GM21526 (cell line): ENCODE data around the gene AFF1.

Source experiments
- ATAC-seq: cut with Tn5 transposase; IDR thresholded peaks from one replicate; pipeline ENCODE4 v1.9.1; 2021; ENCODE audit warnings: moderate library complexity; ENCODE audit not compliant: unreplicated experiment, low FRiP score

Gene AFF1

DNA sequence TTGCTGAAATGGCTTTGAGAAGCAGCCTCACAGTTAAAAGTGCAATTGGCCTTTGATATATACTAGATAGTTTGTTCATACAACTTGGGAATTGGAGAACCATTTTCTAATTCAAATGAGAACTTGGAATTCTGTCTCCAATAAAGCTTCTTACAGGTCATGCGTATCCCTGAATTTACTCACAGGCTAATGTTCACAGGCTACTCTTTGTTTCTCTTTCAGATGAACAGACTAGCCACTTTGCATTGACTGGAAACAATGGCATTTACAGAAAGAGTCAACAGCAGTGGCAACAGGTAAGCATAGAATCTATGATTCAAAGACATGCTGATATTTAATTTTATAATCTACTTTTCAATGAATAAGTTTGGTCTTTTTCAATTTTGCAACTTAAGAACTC lies 13.5 kb downstream of the AFF1 start:
- ATAC-seq = no peak

DNA sequence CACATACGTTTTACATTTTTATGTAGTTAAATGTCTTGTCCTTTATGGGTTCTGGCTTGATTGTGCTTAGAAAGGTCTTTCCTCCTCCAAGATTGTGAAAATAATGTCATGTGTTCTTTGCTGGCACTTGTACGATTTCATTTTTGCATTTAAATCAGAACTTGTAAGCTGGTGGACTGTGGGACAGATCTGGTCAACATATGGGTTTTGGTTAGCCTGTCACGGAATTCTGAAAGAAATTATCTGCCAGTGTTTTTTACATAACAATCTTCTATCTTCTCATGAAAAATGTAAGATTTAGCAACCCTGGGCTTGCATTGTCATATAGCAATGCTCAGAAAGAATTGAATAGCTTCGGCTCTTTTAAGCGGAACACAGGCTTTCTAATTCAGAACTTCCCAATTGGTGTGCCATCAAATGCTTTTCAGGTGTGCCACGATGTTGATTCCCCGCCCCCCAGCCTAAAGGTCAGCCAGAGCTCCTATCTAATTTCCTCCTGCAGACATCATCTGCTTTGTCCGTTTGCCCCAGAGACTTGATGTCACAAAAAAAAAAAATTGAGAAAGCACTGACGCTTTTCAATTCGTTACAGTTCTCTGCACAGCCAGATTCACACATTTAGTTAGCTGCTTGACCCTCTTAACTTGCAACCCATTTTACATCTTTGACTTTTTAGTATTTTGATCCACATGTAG lies 16.2 kb downstream of the AFF1 start:
- no peak for ATAC-seq

DNA sequence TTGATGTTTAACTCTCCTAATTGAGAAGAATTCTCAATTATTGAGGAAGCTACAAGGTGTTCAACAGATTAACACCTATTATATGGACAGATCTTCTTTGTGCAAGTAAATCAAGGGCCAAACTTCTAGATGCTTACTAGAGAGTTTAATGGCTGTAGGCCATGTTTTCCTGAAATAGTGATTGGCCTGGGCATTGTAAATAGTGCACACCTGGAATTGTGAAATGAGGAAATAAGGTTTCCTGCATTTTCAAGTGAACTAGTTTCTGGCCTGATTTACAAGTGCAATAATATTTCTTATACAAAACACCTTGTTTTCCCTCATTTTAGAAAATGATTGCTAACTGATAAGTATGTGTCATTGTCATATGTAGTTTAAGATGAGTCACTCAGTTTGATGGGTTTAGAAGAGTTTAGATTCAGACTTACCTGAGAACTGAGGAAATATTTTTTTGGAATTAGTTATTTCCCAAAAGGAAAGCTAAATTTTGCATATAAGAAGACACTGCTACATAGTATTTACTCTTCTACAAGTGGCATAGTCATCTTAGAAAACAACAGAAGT lies 21.2 kb downstream of the AFF1 start:
- ATAC-seq = no peak

DNA sequence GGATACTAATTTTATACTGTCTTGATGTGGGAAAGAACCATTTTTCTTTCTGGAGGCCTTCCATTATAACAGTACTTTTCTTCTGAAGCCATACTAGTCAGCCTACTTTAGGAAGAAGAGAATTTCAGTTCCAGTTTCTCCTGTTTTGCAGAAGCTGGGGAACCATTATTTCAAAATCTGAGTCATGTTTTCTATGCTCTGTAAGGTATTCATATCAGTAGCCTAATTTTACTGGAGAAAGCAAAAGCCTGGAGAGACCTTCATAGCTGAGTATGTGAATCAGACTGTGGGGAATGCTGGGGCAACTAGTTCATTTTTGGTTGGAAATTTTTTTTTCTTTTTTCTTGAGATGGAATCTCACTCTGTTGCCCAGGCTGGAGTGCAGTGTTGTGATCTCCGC lies 22.4 kb downstream of the AFF1 start:
- ATAC-seq = peak; percentile 44

DNA sequence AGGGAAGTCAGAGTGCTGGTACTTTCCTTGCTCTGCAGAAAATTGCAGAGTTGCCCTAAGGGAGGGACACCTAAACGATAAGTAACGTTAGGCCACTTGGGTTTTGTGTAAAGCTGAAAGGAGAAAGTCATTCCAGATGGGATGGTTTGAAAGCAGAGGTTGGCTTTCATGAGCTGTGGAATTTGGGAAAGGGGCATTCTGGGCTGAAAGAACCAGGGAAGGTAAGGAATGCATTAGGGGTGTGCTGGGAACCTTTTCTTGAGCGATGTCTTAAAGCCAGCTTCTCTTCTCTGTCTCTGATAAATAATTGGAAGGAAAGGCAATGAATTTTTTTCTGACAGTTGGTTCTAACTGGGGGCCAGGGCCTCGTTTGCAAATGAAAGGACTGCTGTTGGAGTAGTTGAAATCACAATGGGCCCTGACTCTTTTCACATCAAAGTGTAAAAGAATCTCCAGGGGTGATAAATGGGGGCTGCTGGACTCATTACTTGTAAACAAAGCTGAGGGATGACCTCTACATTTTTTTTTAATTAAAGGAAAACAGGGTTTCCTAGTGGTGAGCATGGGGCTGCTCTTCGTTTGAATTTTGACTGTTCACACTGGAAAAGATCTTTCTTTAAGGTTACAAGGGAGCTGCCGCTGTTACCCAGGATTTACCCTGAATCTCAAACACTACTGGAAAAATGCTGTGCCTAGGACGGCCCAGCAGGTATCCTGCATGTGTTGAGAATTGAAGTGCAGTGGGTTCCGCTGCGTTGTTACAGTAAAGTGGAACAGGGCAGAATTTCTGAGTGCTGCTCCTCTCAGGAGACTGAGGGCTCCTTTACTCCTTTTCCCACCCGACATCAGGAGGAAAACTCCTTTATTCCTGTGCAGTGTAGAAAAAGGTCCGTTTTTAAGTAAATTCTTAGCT lies 25.0 kb downstream of the AFF1 start:
- no peak for ATAC-seq

DNA sequence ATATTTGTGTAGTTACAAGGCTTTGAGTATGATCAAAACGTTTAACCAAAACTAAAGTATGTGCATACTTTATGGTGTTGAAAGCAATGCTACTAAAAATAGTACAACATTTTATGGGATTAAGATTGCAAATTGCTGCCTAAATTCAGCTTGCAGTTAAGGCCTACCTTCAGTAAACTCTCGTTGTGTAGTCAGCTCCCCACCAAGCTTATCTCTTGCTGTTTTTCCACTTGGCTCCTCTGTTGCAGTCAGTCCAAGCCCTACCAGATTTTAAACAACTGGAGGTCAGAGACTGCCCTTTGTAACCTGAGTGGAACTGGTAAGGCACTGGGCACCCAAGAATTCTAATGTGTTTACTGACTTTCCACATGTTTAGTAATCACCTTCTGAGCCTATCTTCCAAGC lies 25.7 kb downstream of the AFF1 start:
- ATAC-seq = no peak

DNA sequence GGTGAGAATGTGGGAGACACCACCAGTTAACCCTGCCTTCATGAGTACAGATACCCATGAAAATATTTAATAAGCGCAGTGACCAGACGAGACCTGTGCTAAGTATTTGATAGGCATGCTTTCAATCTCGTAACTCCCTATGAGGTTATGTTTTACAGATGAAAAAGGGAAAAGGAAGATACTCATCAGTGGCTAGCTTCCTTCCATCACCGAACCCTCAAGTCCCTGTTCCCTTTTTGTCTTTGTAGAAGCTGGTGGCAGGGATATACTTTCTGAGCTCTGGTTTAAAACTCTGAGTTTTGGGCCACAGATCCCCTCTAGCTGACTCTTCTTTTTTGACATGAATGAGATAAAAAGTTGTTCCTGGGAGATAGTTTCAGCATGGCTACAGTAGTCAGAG lies 26.3 kb downstream of the AFF1 start:
- ATAC-seq = peak; percentile 19

DNA sequence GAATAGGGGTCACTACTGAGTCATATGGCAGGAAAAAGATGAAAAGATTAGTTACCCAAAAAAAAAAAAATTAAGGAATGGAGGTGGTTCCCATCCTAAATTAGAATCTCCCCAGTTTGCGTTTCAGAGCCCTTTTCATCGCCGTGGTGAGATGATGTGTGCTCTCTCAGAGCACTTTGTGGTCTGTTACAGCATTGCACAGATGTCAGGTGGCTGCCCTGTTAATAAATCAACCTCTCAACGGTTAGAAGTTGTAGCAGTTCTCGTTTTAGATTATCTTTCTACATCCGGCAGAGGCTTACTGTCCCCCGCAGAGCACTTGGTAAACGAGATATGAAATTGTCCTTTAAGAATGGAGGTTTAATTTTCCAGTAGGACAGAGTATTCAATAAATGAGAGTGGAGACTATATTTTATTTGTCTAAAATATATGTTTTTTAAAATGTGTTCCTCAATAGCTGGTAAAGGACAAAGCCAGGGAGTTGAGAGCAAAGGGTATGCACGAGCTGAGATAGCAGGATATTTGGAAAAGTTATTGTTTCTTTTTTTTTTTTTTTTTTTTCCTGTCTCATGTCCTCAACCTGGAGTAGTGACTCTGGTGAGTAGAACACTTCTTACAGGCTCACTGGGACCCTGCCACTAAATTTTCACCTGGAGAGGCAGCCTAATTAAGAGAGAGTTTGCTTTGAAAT lies 26.9 kb downstream of the AFF1 start:
- ATAC-seq = peak; percentile 87

DNA sequence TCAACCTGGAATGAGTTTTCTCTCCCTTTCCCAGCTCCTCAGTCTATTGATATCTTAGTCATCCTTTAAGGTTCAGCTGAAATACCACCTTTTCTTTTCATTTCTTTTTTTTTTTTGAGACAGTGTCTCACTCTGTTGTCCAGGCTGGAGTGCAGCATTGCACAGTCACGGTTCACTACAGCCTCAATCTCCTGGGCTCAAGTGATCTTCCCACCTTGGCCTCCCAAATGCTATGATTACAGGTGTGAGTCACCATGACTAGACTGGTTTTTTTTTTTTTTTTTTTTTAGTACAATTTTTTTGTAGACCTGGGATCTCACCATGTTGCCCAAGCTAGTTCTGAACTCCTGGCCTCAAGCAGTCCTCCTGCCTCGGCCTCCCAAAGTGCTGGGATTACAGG lies 28.9 kb downstream of the AFF1 start:
- ATAC-seq = no peak

DNA sequence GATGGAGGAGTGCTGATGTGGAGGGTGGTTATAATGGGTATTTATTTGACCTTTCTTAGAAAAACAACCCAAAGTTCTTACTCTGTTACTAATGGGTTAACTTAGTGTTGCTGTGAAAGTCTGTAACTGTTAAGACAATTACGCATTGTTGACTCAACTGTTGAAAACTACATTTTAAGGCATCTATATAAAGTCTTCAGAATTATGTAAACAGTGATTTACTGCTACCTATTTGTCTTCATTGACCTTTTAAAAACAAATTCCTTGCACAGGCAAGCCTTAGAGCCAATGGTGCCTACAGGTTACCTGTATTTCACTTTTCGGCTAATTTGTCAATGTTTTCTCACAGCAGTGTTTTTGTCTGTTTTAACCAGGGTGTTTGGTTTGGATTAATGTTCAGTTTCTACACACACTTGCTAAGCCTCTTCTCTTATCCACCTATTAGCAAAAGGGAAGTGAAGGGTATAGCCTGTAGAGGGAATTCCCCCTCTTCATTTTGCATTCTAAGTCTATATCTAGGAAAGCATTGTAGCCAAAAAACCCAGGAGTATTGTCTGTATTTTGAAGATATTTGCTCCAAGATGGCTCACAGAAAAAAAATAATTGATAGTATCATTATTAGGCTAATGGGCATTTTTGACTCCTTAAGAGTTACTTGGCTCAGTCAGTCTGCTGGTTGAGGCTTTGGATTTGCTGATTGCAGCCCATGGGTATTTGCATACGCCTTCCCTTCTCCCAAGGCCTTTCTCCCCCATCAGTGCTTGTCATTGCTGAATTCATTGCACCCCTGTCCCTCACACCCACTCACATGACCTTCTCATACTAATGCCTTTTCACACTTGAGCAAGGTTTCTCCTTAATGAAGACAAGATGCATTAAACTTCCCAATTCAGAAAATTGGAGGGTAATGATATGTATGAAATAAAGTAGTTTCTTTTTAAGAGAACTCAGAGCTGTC lies 30.5 kb downstream of the AFF1 start:
- no peak for ATAC-seq

DNA sequence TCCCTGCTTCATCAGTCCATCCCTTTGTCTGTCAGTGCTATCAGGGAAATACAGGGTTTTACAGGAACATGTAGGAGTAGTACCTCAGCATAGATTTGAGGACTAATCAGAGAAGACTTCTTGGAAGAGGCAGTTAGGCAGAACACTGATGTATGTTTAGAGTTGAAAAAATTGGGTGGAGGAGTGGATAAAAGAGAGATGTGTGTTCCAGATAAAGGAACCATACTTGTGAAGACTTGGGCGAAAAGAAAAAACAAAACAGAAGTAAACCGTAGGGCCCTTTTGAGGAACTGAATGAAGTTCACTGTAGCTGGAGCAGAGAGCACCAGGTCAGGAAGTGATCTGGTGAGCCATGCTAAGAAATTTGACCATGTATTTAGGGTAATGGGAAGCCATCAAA lies 32.3 kb downstream of the AFF1 start:
- ATAC-seq = no peak

DNA sequence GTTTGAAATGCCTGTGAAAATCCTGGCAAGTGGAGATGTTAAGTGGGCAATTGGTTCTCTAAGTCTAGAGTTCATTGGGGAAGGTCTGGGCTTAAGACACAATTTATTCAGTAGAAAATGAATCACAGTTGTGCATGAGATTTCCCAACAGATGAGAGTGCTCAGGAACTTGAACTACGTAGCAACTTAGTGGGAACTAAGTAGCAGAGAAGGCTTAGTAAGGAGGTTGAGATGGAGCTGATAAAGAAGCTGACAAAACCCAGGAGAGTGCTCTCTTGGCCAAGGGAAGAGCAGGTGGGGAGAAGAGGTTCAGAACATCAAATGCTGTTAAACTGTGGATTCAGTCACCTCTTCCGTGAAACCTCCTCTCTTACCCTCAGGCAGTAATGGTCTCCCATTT lies 33.0 kb downstream of the AFF1 start:
- no peak for ATAC-seq

DNA sequence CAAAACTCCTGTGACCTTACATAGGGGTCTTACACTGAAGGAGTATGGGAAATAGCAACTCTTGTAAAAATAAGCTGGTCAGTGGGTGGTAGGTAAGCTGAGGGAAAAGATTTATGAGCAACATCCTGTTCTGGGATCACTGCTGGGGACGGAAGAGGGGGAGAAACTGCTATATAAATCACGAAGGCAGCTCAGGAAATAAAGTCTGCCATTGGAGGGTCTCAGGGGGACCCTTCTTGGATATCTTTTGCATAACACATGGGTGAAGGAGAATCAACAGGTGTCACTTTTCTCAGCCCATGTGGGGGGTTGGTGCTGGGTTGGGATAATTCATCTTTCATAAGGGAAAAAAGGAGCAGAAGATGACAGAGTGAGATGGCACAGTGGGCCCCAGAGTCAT lies 33.7 kb downstream of the AFF1 start:
- ATAC-seq = no peak

DNA sequence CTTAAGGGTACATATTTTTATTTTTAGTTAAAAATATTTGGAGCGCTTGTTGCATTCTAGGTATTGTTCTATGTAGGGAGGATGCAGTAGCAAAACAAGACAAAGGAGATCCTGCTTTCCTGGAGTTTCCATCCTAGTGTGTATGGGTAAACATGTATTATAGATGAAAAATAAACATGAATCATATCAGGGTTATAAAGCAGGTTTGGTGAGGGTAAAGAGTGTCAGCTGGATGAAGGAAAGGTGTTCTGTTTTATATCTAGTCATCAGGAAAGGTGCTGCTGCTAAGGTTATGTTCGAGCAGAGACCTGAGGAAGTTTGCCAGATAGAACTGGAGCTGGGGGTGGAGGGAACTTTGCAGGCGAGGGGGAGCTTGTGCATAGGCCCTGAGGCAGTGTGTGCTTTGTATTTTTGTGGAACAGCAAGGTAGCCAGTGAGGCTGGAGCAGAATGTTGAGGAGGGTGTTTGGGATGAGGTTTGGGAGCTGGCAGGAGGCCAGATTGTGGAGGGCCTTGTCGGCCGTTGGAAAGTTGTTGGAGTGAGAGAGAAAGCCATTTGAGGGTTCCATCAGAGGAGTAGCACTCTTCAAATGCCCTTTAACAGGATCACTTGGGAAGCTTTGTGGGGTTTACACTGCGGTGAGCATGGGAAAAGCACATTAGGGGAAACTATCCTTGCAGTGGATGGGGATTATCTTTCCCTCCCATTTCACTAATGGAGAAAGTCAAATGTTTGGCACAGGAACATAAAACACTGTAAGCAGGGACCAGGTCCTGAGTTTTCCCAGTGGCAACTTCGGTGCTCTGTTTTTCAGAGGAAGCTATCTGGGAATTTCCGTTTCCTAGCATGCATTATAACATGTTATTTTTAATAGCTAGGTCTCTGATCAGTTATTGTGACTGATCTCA lies 35.9 kb downstream of the AFF1 start:
- ATAC-seq = no peak

DNA sequence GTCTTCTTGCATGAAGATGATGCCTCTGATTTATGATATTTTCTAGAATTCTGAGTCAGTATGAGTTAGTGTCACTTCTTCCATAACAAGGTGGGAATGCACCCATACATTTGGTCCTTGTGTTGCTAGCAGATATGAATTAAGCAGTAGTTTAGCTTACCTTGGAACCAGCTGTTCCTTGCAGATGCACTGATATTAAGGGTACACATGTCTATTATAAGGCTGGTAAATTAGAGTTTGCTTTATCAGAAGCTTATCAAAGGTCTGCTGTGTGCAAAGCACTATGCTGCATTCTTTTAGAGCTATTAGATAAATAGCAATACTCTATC lies 36.5 kb downstream of the AFF1 start:
- no peak for ATAC-seq

DNA sequence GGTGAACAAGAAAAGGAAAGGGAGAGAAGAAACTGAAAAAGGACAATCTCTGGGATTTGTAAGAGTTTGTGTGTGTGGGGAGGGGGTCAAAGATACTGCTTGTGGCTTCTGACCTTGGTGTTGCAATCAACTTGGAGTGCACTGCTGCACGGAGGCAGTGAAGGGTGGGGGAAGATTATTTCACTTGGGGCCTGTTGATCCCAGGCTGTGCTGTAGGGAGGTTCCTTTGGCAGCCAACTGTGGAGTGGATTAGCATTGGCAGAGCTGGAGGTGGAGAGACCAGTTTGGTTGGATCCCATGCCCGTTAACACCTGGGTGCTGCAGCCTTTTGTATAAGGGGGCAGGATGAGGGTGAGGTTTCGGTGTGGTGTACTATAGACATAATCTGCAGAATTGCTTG lies 38.2 kb downstream of the AFF1 start:
- no peak for ATAC-seq

DNA sequence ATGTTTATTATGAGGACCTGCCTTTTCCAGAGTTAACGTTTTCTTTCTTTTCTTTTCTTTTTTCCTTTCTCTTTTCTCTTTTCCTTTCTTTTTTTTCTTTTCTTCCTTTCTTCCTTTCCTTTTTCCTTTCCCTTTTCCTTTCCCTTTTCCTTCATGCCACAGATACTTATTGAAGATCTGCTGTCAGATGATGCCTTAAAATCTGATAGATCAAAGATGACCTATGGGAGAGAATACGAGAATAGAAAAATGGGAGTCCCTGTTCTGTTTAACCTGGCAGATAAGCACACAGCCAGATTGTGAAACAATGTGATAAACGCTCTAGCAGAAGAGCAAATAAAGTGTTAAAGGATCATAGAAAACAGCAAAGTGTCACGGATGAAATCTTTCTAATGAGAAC lies 38.9 kb downstream of the AFF1 start:
- ATAC-seq = no peak

DNA sequence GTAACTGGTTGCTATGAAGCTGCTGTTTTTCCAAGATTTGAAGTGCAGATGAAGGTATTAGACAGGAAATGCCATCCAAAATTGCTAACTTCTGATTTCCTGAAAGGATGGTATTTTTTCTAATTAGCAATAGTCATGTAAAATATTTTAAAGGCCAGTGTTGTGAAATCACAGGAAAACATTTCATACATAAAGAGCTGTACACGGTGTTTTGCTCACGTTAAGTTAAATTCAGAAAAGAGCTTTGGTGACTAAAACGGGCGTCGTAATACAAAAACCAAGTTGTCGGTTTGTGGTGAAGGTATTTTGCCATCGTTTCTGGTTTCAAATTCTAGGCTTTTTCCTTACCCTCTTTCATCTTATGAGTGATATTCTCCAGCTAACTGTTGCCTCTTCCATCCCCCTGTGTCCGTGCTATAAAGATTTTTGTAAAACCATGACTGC lies 39.8 kb downstream of the AFF1 start:
- no peak for ATAC-seq

DNA sequence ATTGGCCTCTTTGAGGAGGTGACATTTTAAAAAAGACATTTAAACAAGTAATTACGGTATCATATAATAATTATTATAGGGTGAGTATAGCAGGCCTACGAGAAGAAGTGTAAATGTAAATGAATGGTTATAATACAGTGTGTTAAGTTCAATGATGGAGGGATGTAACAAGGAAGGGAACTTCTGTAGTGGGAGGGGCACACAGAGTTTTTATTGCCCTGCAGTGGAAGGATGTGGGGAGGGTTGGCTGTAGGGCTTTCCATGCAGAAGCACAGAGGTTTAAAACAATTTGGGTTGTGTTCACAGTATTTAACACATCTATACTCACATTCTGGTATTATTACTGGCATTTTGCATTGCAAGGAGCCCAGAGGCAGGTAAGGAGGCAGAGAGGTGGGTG lies 41.1 kb downstream of the AFF1 start:
- no peak for ATAC-seq
